ENCODE measurements around the gene PABPC1L.

The PABPC1L gene

DNA sequence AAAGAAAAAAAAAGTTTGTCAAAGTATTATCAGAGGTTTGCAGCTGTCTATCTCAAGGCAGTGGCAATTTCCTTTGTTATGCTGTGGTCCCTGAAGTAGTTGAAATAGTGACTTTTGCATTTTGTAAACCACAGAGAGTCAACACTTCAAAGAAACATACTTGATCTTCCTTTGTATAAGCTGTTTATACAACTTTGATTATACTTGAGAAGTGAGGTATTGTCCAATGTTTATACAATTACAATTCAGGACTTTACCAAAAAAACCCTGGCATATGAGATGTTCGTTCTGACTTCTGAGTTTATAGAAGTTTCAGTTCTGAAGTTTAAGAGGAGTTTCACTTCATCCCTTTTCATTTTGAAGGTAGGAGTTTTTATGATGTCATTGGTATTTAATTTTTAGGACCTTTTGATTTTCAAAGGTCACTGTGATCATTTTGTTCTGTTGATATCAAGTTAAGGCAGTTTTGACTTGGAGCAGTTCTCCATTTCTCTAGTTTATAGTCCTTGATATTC lies 60.4 kb downstream of the PABPC1L start:
- peak; percentile 4 for DNase-seq

DNA sequence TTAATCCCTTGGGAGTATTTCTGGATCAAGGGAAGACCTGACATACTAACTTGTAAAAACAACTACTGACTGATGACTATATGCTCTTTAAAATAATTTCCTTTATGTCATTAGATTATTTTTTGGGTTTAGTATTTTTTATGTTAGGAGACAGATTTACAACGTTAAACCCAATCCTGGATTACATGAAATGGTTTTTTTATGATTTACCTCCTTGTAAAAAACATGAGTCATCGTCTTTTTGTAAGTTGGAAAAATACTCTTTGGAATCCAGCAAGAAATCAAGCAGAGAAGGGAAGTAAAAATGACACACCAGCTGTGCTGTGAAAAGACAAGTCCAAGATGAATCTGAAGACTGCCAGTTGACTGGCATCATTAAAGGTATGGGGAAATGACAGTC lies 63.2 kb downstream of the PABPC1L start:
- DNase-seq, result no peak

DNA sequence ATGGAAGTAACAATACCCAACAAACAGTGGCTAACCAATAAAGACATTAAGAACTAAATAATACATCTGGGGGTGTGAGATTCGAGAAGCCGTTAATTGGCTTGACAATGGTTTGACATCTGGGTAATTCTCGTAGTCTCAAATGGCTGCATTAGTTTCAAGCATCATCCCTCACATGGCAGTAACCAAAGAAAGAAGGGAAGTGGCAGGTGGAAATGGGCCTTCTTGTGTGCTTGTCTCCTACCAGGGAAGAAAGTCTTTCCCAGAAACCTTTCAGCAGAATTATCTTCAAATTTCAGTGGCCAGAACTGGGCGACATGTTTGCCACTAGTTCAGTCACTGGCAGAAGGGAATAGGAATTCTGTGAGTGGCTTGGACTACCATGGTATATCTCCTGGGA lies 66.8 kb downstream of the PABPC1L start:
- DNase-seq, result no peak

DNA sequence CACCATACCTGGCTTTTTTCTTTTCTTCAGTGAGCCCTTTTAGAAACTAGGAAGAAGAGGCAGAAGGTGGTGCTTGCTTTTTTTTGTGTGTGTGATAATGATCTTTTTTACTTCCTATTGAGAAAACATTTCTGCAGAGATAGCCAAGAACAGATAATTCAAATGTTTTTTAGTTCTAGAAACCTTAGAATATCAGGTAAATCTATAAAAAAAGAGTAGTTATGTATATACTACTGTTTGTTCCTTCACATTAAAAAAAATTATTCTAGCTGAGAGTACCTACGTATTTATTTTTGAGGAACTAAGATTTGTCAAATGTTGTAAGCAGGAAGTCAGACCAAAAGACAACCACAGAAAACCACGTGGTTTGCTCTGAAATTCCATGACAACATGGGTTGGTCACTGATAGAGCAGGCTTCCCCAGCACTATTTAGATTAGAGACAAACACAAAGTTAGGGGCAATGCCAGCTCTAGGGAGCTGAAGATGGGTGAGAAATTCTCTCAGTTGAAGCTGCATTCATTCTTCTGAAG lies 69.3 kb downstream of the PABPC1L start:
- no peak for DNase-seq

DNA sequence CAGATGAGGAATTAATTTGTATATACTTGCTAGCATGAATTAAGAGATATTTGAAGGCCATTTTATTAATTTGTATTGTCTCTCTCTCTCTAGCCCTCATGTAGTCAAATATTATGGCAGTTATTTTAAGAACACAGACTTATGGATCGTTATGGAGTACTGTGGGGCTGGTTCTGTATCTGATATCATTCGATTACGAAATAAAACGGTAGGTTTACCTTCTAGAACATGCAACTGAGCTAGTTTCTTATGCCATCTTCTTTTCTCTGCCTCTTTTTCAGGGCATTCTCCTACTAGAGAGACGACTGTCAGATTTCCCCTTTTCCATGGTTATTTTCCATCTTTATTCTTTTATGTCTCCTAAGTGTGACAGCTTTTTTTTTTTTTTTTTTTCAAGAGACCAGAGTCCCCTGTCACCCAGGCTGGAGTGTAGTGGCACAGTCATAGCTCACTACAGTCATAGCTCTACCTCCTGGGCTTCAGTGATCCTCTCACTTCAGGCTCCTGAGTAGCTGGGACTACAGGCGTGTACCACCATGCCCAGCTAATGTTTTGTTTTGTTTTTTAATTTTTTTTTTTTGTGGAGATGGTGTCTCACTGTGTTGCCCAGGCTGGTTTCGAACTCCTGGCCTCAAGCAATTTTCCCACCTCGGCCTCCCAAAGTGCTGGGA lies 72.0 kb downstream of the PABPC1L start:
- DNase-seq, result no peak

DNA sequence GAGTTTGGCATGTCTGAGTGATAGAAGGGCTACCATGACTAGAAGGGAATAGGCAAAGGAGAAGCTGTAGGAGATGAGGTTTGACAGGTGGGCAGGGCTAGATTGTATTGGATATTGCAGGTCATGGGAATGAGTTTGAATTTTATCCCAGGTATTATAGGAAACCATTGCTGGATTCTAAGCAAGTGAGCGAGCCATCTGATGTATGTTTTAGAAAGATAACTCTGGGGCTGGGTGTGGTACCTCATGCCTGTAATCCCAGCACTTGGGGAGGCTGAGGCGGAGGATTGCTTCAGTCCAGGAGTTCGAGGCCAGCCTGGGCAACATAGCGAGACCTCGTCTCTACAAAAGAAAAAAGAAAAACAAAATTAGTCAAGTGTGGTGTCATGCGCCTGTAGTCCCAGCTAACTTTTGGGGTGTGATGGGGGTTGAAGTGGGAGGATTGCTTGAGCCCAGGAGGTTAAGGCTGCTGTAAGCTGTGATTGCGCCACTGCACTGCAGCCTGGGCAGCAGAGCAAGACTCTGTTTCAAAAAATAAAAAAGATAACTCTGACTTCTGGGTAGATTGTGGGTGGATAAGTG lies 73.3 kb downstream of the PABPC1L start:
- DNase-seq, result no peak

DNA sequence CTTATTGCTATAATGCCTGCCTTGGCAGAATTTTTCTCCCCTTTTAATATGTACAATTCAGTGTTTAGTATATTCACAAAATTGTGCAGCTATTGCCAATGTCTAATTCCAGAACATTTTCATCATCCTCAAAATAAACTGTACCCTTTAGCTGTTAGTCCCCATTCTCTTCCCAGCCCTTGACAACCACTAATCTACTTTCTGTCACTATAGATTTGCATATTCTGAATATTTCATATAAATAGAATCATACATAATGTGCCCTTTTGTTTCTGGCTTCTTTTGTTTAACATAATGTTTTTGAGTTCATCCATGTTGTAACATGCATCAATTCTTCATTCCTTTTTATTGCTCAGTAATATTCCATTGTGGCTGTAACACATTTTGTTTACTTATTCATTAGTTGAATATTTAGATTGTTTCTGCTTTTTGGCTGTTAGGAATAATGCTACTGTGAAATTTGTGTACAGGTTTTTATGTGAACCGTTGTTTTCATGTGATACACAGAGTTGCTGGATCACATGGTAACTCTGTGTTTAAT lies 78.8 kb downstream of the PABPC1L start:
- no peak for DNase-seq
